ENCODE results near the gene SUGCT. TPM values are rescaled to one million over a fixed set of nuclear protein-coding genes. Genes with fewer than 3 reads are reported as not detected.

SUGCT gene
- total and polyA plus RNA-seq, 2 of the 8 experiments (the other 6 are each of a cell fraction or from before 2014, with no cell fraction given): 2.8 to 5.4 TPM

DNA sequence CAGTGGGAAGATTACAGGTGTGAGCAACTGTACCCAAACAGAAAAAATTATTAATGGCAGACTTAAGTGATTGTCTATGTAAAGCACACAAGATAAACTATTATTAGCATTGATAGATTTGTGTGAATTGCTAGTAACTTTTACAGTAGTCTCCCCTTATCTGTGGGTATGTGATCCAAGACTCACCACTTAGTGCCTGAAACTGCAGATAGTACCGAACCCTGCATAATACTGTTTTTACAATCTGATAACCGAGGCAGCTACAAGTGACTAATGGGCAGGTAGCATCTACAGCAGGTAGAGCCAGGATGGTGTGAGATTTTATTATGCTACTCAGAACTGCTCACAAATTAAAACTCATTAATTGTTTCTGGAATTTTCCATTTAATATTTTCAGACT is 31.9 kb upstream of the SUGCT start:
- Histone ChIP-seq H3K4me1 (replicated peaks in 1 of 4; ENCODE audit: control insufficient read depth in 3 of 4, insufficient read depth in 4 of 4, low read length in 3 of 4) (no peaks in the 10 kb centered on the region), H3K14ac (ENCODE audit: insufficient read length) (no peak overlapping the region), H4K5ac (ENCODE audit: insufficient read length, low read depth, low read length) (no peak overlapping the region), H3K23me2 (ENCODE audit: low read depth, low read length) (no peaks in the 10 kb centered on the region), H3K18ac (ENCODE audit: extremely low read depth, low read length) (no peak overlapping the region), H2AFZ (ENCODE audit: low read length) (no peak overlapping the region), H3K27me3 (replicated peaks in 1 of 4; ENCODE audit: control insufficient read depth in 3 of 4, extremely low read depth in 1 of 4, insufficient read depth in 3 of 4, low read length in 3 of 4) (no peaks in the 10 kb centered on the region), H4K20me1 (replicated peaks in 1 of 2; ENCODE audit: control insufficient read depth in 1 of 2, insufficient read depth in 2 of 2, low read length in 2 of 2) (no peaks in the 10 kb centered on the region), H4K91ac (replicated peaks; ENCODE audit: insufficient read length, low read length) (no peak overlapping the region), H3K79me1 (ENCODE audit: low read depth, low read length) (no peaks in the 10 kb centered on the region), H3K79me2 (ENCODE audit: control insufficient read depth in 1 of 2, insufficient read depth in 2 of 2, low read length in 2 of 2) (no peaks in the 10 kb centered on the region), H3K9ac (replicated peaks in 1 of 4; ENCODE audit: extremely low read depth in 1 of 4, low read depth in 3 of 4, low read length in 3 of 4) (no peak overlapping the region), H3K4me3 (ENCODE audit: extremely low read depth in 1 of 4, insufficient read depth in 2 of 4, low read depth in 3 of 4, low read length in 4 of 4) (no peak overlapping the region), H2AK5ac (ENCODE audit: low read depth, low read length) (no peak overlapping the region), H3K4ac (replicated peaks; ENCODE audit: insufficient read length, low read depth, low read length) (no peak overlapping the region), H2BK12ac (ENCODE audit: low read depth, low read length) (no peak overlapping the region), H3K9me3 (ENCODE audit: insufficient read depth in 2 of 2, low read depth in 1 of 2, low read length in 1 of 2) (no peaks in the 10 kb centered on the region), H3K4me2 (ENCODE audit: insufficient read depth in 1 of 2, low read depth in 2 of 2, low read length in 2 of 2) (no peak overlapping the region), H3K56ac (replicated peaks; ENCODE audit: insufficient read length, low read depth, low read length) (no peak overlapping the region), H4K8ac (ENCODE audit: extremely low read depth, insufficient read depth, low read length) (no peak overlapping the region), H2BK120ac (replicated peaks; ENCODE audit: low read depth, low read length) (no peak overlapping the region), H3K36me3 (ENCODE audit: control insufficient read depth in 2 of 4, insufficient read depth in 4 of 4, low read length in 3 of 4) (no peaks in the 10 kb centered on the region; a peak in 1 of 8 replicates), H2BK15ac (ENCODE audit: low read length) (no peak overlapping the region), H3K27ac (ENCODE audit: low read depth, low read length) (no peak overlapping the region), H2BK20ac (ENCODE audit: low read length) (no peak overlapping the region), H2BK5ac (ENCODE audit: low read depth, low read length) (no peak overlapping the region), H3K23ac (ENCODE audit: insufficient read length) (no peak overlapping the region)
- WGBS, 2 experiments (ENCODE audit: extremely low coverage in 1 of 2, insufficient coverage in 1 of 2, insufficient read length in 1 of 2, insufficient replicate concordance in 2 of 2, low coverage in 1 of 2, low lambda C conversion rate in 2 of 2, missing lambda C conversion rate in 1 of 2): 83% methylated on average over 2 of the region's 2 CpGs; no CpG with 5 or more reads in 1 of the 2 experiments
- DNase-seq (ENCODE audit: low read depth in 1 of 2, low spot score in 2 of 2) (no peak), FAIRE-seq (no peak)
- ChIA-PET CTCF (ENCODE audit: partially characterized antibody) (no interaction called here), POLR2A (ENCODE audit: partially characterized antibody) (interaction anchor here (1.4 kb wide), 1 partner anchor 10 kb away, joined by 3 read pairs; no protein-coding TSS in a partner anchor)
- TF ChIP-seq SIN3A (conservative IDR thresholded peaks at IDR 0.05 in 1 of 2, IDR thresholded peaks at IDR 0.05 in 1 of 2; ENCODE audit: low read depth in 1 of 2, low read length in 2 of 2): no peak
- TF ChIP-seq, protein P1, sequence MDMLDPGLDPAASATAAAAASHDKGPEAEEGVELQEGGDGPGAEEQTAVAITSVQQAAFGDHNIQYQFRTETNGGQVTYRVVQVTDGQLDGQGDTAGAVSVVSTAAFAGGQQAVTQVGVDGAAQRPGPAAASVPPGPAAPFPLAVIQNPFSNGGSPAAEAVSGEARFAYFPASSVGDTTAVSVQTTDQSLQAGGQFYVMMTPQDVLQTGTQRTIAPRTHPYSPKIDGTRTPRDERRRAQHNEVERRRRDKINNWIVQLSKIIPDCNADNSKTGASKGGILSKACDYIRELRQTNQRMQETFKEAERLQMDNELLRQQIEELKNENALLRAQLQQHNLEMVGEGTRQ (IDR thresholded peaks at IDR 0.05; ENCODE audit: low read length): no peak
- TF ChIP-seq ZNF274 (IDR thresholded peaks at IDR 0.05; ENCODE audit: borderline replicate concordance, extremely low read depth, low read length): no peak
- no peak for TF ChIP-seq SAP30 (IDR thresholded peaks at IDR 0.05; ENCODE audit: insufficient read depth, insufficient replicate concordance, low read length)
- TF ChIP-seq KDM1A (IDR thresholded peaks at IDR 0.05; ENCODE audit: borderline replicate concordance, low read length): no peak
- TF ChIP-seq POU5F1 (IDR thresholded peaks at IDR 0.05; ENCODE audit: low read depth, low read length): no peak
- TF ChIP-seq EP300 (IDR thresholded peaks at IDR 0.05; ENCODE audit: borderline replicate concordance in 1 of 2, low read depth in 2 of 2, low read length in 2 of 2): no peak
- no peak for TF ChIP-seq KDM5A (IDR thresholded peaks at IDR 0.05; ENCODE audit: low read length)
- TF ChIP-seq, protein P2, sequence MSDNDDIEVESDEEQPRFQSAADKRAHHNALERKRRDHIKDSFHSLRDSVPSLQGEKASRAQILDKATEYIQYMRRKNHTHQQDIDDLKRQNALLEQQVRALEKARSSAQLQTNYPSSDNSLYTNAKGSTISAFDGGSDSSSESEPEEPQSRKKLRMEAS (IDR thresholded peaks at IDR 0.05): no peak
- no peak for TF ChIP-seq GABPA (IDR thresholded peaks at IDR 0.05; ENCODE audit: borderline replicate concordance, insufficient read depth, low read length)
